ENCODE results near the gene CMTM3. TPM values are rescaled to one million over a fixed set of nuclear protein-coding genes. Genes with fewer than 3 reads are reported as not detected.

The CMTM3 gene
- polyA plus RNA-seq (2011; rRNA removed), result 31.3 and 35.5 TPM in 2 replicates
- 18.1 and 29.0 TPM in 2 replicates for polyA minus RNA-seq (2011; rRNA and poly(A)+ RNA removed)

GRCh38 chr16:66604376-66605176 lies at the start of gene CMTM3:
TSS of gene CMTM3 (plus strand) at chr16:66604704. CDS start at chr16:66604806, 102 bp downstream.
- peaks cover 2% of the 10 kb centered on the region; the same call in 1 of the 2 replicates for H3K27me3 ChIP-seq (ENCODE audit: control insufficient read depth, insufficient read depth, low read length)
- DNase-seq (ENCODE audit: low read depth), result no peak
- peak; percentile 60 for TF ChIP-seq CTCF (IDR thresholded peaks at IDR 0.05; ENCODE audit: insufficient read depth, low read depth, low read length)
- POLR2A ChIA-PET, result interaction anchor here (0.6 kb wide), 2 partner anchors 91 to 137 kb away, joined by 4 to 19 read pairs; no protein-coding TSS in a partner anchor
- peaks cover 10% of the 10 kb centered on the region for H3K36me3 ChIP-seq (ENCODE audit: control insufficient read depth, insufficient read depth, low read length)
- H3K4me3 ChIP-seq (ENCODE audit: low read depth, low read length), result peak within 1 kb of the TSS; percentile 87
- CTCF ChIA-PET, result interaction anchor here (0.6 to 3.1 kb wide), 18 partner anchors 11 to 256 kb away, joined by 3 to 21 read pairs (median 4); partner anchors contain the start of gene CMTM2

- no peaks in the 10 kb centered on the region; the same call in none of the 2 replicates for H3K36me3 ChIP-seq (ENCODE audit: control insufficient read depth, insufficient read depth, low read length)
- POLR2A ChIA-PET, result no interaction called here
Observed at GRCh38 chr16:66560107-66560506, 44.4 kb upstream of the CMTM3 start.

GRCh38 chr16:66561381-66562080 lies 43.0 kb upstream of the CMTM3 start:
- Histone ChIP-seq H3K36me3 (ENCODE audit: control insufficient read depth, insufficient read depth, low read length) (no peaks in the 10 kb centered on the region; the same call in none of the 2 replicates), H3K27me3 (ENCODE audit: control insufficient read depth, insufficient read depth, low read length) (no peaks in the 10 kb centered on the region), H3K4me3 (ENCODE audit: low read depth, low read length) (no peak overlapping the region)
- ChIA-PET POLR2A (no interaction called here), CTCF (interaction anchor here (0.6 to 0.7 kb wide), 2 partner anchors 46 kb away, joined by 3 to 5 read pairs; no protein-coding TSS in a partner anchor)
- no peak for DNase-seq (ENCODE audit: low read depth)
- TF ChIP-seq CTCF (IDR thresholded peaks at IDR 0.05; ENCODE audit: insufficient read depth, low read depth, low read length), result no peak

More at GRCh38 chr16:66560107-66560506, 44.4 kb upstream of the CMTM3 start:
- DNase-seq (ENCODE audit: low read depth), result no peak
- CTCF ChIA-PET, result interaction anchor here (0.6 to 1.8 kb wide), 3 partner anchors 8 to 37 kb away, joined by 3 to 4 read pairs (median 3); no protein-coding TSS in a partner anchor
- no peak overlapping the region for H3K4me3 ChIP-seq (ENCODE audit: low read depth, low read length)
- no peak for TF ChIP-seq CTCF (IDR thresholded peaks at IDR 0.05; ENCODE audit: insufficient read depth, low read depth, low read length)
- H3K27me3 ChIP-seq (ENCODE audit: control insufficient read depth, insufficient read depth, low read length), result no peaks in the 10 kb centered on the region

DNA sequence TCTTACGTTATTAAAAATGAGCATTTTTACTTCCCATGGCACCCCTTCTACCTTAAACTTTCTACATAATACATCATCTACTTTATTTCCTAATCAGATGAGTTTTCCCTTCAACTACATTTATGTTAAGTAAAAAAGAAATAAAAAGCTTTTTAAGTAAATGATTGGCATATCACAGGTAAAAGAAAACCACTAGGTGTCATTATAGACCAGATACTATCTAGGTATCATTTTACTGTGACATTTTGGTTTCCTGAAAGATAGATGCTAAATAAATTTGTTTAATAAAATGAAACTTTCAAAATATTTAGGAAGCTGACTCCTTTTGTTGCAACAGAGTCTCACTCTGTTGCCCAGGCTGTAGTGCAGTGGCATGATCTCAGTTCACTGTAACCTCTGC lies 42.1 kb upstream of the CMTM3 start:
- TF ChIP-seq CTCF (IDR thresholded peaks at IDR 0.05; ENCODE audit: insufficient read depth, low read depth, low read length), result no peak
- H3K4me3 ChIP-seq (ENCODE audit: low read depth, low read length), result no peak overlapping the region
- no peaks in the 10 kb centered on the region for H3K27me3 ChIP-seq (ENCODE audit: control insufficient read depth, insufficient read depth, low read length)
- DNase-seq (ENCODE audit: low read depth), result no peak
- peaks cover 2% of the 10 kb centered on the region for H3K36me3 ChIP-seq (ENCODE audit: control insufficient read depth, insufficient read depth, low read length)
- ChIA-PET POLR2A (no interaction called here), CTCF (interaction anchor here (0.6 to 1.5 kb wide), 5 partner anchors 10 to 155 kb away, joined by 3 to 5 read pairs (median 4); partner anchors contain the start of genes CKLF and CMTM2)
